HG02678 (cell line): ENCODE measurements around the gene TRIO.

Experiments
- ATAC-seq: cut with Tn5 transposase; IDR thresholded peaks from one replicate; pipeline ENCODE4 v1.9.1; 2021; ENCODE audit warnings: mild to moderate bottlenecking, moderate library complexity; ENCODE audit not compliant: unreplicated experiment

The TRIO gene

DNA sequence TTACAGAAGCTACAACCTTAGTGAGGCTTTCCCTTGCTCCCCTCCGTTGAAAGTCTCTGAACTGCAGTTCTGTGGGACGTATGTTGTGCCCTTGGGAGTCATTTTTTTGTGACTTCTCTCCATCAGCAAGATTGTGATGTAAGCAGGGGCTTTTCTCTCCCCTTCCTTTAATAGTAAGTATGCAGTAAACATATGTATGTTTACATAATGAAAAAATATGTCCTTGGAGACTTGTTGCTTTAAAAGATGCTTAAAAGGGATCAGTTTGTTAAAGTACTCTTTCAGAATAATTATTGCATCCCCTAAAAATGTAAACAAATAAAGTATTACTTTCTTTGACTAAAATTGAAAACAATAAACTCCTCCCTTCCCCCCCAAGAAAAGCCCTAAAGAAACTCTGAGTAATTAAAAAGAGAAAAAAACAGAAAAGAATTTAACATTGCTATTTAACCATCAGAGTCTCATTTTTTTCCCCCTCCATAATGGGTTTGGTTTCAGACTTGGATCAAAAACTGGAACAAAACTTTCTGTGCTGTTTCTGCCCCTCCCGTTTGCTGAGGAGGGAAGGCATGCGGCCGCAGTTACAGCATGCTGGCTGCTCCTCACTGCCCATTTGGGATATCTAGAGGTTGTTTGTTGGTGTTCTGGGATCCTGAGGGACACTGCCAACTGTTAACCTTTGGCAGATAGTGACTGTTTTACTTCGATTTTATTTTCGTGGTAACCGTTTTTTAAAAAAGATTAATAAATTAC, 40.2 kb downstream of the TRIO start:
- no peak for ATAC-seq

DNA sequence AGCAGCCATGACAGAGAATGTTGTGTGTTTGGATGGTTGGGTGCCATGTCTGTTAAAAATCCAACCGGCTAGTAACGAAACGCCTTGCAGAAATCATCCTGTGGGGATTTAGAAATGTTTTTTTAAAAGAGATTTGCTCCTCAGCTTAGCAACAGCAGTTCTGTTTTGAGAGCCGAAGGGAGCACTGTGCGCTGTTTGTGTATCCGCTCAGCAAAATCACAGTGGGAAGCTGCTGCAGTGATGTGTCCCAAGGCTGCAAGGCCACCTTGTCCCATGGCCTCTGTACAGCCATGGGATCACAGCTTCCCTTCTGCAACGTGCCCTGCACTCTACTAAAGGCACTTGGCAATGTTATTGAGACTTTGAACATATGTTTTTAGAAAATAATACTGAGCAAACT, 40.9 kb downstream of the TRIO start:
- no peak for ATAC-seq

DNA sequence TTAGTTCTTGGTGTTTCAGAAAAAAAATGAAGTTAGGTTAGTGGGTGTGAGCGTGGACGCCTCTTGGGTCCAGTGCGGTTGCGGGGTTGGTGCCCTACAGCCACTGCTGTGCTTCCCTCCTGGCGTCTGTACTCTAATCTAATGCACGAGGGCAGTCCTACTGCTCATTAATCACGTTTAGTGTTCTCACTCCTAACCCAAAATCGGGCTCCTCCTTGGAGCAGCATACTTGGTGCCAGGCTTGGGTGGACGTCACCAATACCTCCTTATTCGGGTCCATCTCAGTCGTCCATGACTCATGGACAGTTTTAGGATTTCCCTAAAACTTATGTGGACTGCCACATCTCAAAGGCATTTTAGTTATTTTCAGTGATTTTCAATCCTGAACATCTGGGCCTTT, 41.6 kb downstream of the TRIO start:
- ATAC-seq = no peak

DNA sequence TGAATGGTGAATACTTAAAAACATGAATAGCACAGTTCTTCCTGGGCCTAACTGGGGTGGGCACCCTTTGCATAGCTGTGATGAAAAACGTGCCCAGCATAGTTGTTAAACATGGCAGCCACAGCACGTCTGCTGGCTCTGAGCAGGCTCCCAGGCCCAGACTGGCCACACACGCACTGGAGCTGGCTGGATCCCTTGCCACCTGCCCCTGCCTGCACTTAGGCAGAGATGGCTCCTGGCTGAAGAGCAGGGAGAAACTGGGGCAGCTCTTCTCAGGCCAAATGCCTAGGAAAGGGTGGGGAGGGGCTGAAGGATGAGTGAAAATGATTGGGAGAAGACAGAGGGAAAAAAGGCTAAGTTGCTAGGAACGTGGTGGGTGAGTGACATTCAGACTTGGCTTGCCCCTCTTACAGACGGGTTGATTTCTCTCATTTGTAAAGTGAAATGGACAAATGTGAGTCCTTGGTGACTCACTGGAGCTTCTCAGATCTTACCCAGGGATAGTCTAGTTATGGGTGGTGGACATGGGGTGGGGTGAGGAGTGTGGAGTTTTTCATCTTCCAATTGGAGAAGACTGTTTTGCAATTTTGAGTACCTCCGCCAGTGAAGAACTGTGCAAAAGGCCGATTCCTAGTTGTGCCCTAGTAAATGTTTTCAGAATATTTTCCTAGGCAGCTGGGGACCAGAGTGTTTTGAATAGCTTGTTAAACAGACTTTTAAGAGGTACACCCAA, 42.4 kb downstream of the TRIO start:
- no peak for ATAC-seq

DNA sequence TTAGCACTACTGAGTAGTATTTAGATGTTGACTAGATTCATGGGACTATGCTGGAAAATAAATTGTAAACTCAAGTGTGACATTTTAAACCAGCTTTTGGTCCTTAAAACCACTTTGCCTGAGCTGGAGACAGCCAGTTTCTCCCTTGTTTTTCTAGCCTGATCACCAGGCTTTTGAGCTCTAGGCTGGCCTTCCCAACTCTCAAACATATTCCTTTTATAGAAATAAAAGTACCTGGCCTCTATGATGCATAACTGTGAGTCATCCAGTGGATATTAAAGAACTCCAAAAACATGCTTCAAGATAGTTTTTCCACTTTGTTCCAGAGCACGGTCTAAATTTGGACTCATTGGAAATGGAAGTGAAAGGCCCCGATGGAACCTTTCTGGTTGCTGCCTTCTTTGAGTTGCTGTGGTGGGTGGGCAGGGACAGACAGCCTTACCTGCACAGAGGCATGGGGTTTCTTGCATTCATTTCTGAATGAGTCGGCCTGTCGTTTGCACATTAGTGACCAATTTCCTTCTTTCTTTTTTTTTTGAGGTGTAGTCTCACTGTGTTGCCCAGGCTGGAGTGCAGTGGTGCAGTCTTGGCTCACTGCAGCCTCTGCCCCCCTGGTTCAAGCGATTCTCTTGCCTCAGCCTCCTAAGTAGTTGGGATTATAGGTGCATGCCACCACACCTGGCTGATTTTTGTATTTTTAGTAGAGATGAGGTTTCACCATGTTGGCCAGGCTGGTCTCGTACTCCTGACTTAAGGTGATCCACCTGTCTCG, 43.1 kb downstream of the TRIO start:
- no peak for ATAC-seq

DNA sequence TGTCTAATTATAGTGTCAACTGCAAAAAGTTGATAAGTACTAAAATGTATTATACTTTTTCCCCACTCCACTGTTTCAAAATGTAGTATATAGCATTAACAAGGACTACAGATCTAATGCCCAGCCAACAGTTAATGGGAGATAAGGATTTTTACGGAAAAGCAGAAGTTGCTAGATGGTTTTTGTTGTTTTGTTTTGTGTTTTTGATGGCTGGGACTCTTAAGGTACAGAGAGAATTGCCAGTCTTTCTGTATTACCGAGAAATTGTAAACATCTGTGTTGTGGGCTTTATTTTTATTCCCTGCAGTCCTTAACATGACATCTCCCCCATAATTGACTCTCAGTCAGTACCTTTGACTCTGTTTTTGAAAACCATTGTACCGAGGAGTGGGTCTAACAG, 44.0 kb downstream of the TRIO start:
- no peak for ATAC-seq

DNA sequence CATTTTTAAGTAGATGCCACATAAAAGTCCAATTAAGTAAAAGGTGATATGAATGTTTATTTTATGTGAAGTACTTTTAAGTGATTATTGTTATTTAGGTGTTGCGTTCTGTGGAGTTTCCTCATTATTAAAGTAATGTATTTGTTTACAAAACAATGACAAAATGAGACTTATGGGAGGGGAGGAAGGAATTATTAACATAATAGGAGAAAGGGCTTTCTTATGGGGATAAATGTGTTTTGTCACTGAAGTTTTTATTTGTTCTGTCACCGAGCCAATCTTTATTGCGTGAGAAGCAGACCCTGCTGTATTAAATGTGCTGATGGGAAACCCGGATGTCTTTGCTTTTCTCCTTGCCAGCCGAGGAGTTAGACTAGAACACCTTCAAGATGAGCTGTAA, 44.5 kb downstream of the TRIO start:
- ATAC-seq = no peak

DNA sequence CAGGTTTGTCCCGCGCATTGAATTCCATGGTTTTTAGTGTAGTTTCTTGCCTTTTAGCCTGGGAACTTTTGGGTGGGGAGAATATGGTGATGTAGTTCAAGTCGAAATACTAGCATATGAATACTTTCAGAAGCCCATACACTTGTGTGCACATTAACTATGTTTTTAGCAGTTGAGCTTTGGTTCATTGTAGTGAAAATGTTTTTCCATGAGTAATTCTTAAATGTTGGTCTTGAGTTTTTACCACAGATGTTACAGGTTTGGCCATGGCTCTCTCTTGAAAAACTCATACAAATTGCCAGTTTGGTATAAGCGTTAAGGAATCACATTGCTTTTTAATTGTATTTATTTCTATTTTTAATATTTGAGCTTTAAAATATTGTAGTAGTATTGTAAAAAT, 45.6 kb downstream of the TRIO start:
- ATAC-seq = no peak

DNA sequence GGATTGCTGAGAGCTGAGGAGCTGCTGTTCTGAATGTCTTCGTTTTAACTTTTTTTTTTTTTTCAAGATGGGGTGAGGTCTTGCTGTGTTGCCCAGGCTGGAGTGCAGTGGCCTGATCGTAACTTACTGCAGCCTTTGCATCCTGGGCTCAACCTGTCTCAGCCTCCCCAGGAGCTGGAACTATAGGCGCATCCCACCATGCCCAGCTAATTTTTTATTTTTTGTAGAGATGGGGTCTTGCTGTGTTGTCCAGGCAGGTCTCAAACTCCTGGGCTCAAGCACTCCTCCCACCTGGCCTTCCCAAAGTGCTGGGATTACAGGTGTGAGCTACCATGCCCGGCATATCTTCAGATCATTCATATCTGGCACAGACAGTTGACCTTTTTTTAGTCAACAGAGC, 46.5 kb downstream of the TRIO start:
- no peak for ATAC-seq

DNA sequence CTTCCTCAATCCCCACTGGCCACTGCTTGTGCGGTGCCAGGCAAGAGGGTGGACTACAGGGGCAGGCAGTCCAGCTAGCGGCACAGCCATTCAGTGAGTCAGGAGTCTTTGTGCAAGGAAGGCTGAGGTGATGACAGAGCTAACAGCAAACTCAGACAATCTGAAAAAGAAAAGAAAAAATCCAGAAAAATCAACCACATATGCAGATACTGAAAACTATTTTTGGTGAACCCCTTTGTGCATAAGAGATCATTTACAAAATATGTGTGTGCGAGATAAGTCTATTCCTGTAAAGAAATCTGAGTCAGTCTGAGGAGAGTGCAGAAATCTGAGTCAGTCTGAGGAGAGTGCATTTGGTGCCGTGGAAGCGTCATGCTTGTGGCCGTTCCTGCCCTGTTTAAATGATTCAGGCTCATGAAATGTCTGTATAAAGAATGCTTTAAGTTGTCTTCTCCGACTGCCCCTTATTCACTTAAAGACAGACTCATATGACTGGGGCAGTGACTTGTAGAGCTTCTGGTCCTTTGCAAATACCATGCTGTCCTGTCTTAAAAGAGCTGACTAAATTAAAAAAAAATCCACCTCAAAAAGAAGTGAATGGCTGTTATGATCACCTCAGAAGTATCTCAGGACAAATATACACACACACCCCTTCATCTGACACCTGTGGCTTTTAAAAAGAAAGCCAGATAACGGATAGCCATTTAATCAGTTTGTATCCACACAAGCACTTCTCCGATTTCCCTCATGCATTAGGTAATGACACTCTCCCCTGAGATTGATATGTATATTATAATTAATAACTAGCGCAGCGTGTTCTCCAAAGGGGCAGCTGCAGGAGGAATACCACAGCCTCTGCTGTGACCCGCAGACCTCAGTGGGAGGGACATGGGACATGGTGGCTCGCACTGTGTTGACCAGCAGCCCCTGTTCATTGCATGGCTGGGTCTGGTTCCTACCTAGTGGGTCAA, 47.3 kb downstream of the TRIO start:
- no peak for ATAC-seq

DNA sequence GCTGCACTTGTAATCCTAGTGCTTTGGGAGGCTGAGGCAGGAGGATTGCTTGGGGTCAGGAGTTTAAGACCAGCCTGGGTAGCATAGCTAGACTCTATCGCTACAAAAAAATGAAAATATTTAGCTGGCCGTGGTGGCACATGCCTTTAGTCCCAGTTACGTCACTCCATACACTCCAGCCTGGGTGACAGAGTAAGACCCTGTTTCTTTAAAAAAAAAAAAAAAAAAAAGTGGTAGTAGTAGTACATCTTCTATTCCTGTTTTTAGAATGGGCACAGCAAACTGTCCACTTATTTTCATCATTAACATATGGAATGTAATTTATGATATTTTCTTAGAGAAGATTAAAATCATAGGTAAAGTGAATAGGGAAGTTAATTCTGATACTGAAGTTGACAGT, 48.2 kb downstream of the TRIO start:
- no peak for ATAC-seq

DNA sequence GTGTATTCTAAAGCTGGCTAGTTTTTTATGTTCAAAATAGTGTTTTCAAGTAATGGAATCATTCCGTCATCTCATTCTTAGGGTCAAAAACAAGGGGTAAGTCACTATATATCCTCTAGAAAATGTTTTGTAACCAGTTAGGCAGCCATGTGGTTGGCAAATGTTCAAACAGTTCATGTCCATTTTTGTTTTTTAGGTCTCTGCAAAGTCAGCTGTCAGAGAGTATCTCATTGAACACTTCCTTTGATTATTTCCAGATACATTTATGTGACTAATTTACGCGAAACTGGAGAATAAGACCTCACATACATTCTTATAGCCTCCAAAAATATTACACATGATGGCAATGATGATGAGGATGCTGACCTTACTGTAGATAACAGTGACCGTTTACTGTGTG, 50.4 kb downstream of the TRIO start:
- ATAC-seq = no peak

DNA sequence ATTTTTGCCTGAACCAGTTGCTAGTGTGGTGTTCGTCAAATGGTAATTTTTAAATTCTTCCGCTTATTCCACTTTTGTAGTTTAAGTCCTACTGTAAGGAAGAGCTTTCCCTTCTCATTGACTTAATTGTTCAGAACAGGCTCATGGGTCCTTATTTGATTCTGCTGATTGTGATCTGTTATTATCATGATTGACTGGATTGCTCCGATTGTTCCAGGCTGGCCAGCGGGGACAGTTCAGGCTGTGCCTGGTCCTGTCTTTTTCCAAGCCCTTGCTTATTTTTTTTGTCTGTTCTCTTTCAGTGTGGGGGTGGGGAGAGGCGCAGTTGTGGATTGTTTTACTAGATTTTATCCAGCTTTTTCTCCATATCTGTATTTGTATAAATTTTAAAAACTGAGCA, 52.4 kb downstream of the TRIO start:
- no peak for ATAC-seq

DNA sequence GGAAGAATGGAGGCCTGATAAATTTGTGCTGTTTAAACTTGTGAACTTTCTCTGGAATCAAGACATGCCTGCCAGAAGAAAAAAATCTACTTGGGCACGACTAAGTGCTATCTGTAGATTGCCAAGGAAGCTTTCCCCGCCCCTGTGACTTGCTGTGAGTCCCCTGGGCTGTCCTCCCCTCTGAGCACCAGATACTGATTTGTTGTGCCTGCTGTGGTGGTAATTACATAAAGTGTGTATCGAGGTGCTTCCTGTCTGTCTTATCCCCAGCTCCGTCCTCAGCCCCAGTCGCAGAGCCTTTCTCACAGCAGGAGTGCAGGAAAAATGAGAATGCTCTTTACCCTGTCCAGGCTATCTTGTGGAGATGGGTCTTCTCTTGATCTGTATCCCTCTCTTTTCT, 53.9 kb downstream of the TRIO start:
- ATAC-seq = no peak

DNA sequence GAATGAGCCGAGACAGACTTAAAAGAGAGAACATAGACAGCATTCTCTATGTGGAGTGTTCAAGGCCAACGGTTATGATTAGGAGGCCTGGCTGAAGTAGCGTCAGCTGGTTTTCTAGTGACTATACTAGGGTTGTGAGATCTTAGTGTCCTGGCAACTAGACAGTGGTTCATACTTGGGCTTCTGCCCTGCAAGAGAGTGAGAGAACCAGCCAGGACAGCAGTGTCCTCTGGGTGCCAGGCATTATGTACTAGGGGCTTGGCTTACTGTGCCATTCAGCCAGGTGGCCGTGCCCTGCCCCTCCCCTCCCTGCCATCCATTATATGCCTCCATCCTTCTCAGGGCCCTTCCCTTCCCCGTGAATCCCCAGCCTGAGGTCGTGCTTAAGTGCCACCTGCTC, 56.8 kb downstream of the TRIO start:
- ATAC-seq = no peak

DNA sequence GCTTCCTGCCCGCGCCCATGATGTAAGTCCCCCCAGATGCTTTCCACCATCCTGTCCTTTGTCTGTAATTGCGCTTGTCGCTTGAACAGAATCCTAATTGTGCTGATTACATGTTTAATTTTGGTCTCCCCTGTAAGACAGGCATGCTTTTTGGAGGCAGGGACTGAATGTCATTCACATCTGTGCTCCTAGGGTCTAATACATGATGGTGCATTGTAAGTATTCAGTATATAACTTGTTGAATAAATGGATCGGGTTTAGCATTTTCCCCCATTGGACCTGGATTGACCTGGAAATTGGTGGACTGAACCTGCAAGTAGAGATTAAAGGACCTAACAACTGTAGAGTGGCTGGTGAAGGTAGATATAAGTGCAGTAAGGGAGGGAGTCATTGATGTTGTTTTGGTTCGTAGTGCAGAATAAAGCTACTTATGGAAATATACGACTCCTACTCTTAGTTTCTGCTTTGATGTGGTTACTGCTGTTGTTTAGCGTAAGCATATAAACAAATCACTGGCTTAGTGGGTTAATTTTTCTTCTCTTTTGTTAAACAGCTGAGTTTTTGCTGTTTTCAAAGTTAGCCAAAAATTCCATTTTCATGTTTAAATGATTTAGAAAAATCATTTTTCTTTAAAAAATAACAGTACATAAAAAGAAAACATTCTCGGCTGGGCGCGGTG, 57.3 kb downstream of the TRIO start:
- ATAC-seq = no peak

DNA sequence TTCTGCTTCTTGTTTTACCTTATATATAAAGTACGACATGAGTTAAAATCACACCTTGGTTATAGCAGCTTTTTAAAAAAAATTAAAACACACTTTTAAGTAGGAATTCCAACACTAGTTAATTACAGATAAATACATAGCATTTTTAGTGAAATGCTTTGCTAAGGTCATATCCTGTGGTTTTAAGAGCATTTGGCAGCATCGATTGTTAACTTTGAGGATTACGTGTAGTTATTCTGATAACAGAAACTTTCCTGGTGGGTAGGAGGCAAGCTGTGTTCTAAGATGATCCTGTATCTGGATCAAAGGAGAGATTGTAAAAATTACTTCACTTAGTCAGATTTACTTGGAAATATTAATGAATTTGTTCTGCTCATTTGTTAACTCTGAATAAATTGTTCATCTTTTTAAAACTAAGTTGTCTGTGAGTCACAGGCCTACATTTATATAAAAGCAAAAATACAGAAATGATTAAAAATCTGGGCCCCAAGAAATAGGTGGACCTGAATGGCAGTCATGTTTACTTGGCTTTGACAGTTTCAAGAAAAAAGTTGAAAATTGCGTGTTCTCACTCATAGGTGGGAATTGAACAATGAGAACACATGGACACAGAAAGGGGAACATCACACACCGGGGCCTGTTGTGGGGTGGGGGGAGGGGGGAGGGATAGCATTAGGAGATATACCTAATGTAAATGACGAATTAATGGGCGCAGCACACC, 58.3 kb downstream of the TRIO start:
- ATAC-seq = no peak

DNA sequence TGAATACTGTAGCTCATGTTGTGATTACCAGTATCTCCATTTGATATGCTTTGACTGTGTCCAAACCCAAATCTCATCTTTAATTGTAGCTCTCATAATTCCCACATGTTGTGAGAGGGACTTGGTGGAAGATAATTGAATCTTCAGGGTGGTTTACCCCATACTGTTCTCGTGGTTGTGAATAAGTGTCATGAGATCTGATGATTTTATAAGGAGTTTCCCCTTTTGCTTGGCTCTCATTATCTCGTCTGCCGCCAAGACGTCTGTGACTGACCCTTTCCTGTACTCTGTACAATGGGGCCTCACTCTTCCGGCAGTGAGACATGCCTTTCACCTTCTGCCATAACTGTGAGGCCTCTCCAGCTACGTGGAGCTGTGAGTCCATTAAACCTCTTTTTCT, 59.3 kb downstream of the TRIO start:
- ATAC-seq = no peak

DNA sequence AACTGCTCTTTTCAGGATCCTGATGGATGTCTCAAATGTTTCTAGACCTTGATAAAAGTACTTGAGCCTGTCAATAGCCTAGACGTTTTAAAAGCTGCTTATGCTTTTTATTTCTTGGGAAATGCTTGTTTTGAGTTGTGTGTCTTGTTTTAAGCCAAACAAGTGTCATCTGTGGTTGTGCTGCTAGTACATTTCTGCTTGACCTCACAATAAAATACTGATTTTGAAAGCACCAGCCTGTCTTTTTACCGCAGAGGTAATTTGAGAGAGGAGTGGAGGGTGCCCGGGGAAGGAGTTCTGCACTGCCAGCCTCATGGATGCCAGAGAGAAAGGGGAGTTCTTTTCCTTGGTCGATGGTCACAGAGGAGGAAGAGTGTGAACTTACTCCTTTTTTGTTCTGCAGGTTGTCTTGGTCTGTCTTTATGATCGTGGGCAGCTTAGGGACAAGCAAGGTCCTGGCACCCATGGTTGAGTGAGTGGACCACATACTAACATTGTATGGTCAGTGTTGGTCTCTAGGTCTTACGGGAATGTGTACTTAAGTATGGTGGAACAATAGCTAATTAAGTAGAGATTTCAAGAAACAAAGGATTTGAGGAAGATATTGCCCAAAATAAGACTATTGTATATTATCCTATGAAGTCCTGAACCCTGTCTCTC, 61.0 kb downstream of the TRIO start:
- ATAC-seq = no peak
